HuH-7 (cell line): ENCODE measurements around the gene PRRC2B.

Experiments
- DNase-seq: peaks from one replicate; pipeline ENCODE4 v3.0.0; 2011; ENCODE audit warnings: low spot score

PRRC2B gene

GRCh38 chr9:131409458-131409992, 15.6 kb downstream of the PRRC2B start:
- no peak for DNase-seq

GRCh38 chr9:131410044-131410491, 16.2 kb downstream of the PRRC2B start:
- DNase-seq: no peak

DNA sequence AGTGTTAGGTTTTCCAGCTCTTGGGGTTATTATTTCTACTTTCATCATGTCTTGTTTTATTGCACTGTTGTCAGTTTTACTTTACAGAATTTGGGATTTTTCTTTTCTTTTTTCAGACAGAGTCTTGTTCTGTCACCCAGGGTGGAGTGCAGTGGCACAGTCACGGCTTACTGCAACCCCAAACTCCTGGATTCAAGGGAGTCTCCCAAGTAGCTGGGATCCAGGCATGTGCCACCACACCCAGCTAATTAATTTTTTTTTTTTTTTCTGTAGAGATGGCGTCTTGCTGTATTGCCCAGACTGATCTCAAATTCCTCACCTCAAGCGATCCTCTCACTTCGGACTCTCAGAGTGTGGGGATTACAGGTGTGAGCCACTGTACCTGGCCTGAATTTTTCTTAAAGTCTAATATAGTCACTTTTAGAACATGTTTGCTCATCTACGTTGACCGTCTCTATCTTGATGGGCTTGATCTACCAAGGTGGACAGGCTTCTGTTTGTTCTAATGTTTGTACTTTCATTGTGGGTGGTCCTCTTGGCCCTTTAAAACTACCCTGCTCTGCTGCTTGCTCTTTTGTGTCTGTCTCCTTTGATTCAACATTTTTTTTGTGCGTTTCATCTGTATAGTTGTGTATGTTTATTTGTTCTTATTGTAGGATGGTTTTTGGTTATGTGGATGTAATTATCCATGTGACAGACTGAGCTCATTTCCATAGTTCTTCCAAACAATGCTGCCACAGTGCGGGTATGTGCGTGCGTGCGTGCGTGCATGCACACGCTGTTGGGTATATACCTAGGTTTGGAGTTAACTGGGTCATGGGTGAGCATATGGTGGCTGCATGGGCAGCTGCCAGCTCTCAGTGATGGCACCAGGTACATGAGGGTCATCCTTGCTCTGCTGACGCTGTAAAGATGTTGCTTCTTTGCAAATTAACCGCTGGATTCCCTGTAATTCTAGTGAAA, 18.1 kb downstream of the PRRC2B start:
- no peak for DNase-seq

DNA sequence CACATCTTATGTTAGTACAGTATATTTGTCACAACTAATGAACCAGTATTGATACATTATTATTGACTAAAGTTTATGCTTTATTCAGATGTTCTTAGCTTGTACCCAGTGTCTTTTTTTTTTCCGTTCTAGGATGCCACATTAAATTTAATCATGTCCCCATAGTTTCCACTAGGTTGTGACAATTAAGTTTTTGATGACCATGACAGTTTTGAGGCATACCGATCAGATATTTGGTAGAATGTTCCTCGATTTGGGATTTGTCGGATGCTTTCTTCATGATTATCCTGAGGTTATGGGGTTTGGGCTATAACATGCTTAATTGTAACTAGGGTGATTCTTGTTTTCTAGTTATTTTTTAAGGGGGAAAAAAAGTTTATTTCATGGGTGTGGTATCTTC, 22.6 kb downstream of the PRRC2B start:
- no peak for DNase-seq

DNA sequence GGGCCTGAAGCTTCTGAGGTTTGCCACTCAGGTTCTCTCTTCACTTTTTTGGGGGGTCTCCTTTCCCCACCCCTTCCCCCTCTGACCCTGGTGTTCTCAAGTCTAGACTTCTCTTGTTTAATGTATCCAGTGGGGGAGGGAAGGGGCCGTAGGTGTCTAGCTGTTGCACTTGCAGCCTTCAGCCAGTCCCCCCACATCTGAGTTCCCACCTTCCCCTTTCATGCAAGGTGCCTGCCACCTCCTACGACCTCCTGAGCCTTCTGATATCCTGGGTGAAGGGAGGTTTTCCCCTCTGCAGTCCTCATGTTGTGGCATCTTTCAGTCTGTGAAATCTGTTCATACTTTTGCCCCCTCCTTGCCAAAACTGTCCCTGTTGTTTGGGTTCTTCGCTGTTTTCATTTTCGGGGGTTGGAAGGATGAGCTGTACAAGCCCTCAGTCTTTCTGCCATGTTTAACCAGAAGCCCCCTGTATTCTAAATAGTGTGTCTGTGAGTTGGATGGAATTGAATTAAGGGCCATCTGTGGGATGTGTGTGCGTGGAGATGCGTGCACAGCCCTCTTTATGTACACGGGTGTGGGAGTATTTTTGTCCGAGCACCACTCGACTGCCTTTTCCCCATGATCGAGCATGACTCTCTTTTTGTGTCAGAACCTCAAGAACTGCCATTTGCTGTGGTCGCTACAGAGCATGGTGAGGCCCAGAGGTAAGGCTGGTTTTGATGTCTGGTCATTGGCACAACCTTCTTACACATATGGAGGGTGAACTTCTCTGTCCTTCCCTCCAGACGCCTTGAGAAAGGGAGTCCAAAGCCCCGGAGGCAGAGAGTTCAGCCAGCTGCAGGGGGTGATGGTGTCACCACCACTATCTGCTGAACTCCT, 23.6 kb downstream of the PRRC2B start:
- DNase-seq: no peak

DNA sequence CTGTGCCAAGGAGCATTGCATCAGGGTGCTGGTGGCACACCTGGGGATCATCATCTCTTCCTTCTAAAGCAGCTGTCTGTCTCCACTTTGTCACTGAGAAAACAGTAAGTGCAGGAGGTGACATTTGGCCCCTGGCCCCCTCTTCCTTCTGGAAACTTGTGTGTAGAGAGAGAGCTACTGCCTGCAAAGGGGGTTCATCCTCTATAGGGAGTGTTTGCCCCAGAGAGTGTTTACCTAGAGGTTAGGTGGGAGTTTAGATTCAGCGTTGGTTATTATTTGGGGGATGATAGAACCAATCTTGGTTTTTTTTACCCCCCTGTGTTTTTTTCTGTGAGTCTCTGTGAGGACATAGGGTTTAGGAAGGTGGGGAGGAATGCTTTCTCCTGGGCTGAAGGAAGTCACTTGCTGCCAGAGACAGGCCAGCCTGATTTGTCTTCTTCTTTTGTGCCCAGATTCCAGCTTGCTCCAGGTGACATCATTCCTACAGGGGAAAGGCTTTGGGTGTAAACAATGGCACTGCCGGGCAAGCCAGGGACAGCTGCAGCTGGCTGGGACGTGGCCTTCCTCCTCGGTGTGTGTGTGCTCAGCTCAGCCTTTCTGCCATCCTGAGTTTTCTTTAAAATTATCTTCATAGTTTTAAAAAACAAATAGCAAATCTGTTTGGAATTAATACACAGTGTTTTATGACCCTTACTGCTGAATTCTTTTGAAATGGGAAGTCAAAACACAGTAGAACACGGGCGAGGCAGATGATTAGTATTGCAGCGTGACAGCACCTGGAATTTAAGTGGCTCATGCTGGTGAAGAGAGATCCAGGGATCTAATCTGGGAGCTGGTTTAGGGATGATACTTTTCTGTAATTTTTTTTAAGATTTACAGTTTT, 24.5 kb downstream of the PRRC2B start:
- DNase-seq: peak; percentile 71

DNA sequence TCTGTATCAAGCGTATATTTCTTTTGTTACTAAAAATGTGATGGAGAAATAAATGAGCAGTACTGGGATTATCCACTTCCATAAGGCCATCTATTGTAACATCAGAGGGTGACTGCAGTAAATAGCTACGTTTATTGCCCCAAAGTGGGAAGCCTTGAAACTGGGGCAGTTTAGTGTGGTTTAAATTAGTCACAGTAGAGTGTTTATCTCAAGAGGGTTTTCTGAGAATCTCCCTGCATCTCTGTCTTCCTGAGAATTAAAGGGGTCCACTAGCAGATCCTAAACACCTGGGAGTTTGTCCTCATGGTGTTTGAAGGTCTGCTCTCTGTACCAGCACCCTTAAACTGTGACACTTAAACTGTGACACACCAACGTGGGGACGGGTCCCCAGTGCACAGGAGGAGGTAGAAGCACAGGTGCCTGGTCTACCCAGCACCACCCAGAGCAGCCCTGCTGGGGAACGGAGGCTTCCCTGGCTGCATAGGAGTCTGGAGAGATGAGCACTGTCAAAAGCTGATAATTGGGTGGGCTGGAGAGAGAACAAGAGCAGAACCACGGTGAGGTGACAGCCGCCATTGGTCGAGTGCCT, 25.2 kb downstream of the PRRC2B start:
- DNase-seq: no peak

DNA sequence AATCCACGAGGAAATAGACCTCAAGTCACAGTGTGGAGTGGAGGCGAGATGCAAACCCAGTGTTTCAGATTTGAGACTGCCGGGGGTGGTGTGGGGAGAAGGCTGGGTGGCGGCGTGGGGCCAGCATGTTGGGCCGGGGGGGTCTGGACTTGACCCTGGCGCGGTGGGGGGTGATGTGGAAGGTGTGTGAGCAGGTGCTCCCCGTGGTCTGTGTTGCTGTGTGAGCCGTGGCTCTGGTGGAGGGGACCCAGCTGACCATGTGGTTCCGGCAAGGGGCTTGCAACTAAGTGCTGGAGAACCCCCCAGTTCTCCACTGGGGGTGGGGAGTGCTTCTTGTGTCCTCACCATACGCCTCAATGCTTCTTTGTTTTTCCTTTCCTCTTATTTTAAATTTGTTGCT, 25.8 kb downstream of the PRRC2B start:
- DNase-seq: no peak

- peak; percentile 49 for DNase-seq
Observed at GRCh38 chr9:131420980-131421624, 27.2 kb downstream of the PRRC2B start.

DNA sequence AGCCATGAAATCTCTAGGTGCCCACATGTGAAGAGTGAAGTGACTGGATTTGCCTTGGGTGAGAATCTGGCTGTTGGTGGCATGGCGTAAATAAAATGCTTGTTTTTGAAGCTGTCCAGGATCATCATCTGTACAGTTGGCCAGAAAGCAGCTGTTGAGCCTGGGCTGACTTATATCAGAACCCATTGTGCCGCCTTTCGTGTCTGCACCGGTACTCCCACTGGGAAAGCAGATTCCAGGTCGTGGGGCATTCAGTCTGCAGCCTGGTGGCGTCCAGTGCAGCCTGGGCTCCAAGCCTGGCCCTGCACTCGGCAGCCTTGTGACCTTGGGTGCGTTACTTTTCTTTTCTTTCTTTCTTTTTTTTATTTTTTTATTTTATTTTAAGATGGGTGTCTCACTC, 27.8 kb downstream of the PRRC2B start:
- DNase-seq: no peak

GRCh38 chr9:131422241-131422792, 28.4 kb downstream of the PRRC2B start:
- DNase-seq: no peak

DNA sequence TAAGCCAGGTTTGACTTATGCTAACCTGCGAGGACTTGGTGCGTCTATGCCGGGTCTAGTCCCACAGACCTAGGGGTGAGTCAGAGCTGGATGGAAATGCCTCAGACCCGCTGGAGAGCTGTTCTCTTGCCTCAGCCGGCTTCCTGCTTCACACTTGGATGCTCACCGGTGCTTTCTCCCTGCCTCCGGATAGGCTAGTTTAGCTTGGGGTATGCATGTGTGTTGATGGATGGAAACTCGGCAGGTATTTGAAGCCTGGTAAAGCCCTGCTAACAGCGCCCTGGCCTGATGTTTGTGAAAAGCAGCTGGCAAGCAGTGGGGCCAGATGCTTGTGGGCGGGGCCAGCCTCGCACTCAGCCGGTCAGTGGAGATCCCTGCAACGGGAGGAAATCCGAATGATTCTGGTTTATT, 29.3 kb downstream of the PRRC2B start:
- DNase-seq: no peak

GRCh38 chr9:131426545-131426944, 32.7 kb downstream of the PRRC2B start:
- DNase-seq: no peak

- no peak for DNase-seq
Observed at GRCh38 chr9:131429121-131430012, 35.5 kb downstream of the PRRC2B start.

GRCh38 chr9:131432050-131432449, 38.2 kb downstream of the PRRC2B start:
- no peak for DNase-seq

- DNase-seq: no peak
Observed at GRCh38 chr9:131432597-131433301, 38.9 kb downstream of the PRRC2B start.

- no peak for DNase-seq
Observed at GRCh38 chr9:131433302-131433854, 39.5 kb downstream of the PRRC2B start.

DNA sequence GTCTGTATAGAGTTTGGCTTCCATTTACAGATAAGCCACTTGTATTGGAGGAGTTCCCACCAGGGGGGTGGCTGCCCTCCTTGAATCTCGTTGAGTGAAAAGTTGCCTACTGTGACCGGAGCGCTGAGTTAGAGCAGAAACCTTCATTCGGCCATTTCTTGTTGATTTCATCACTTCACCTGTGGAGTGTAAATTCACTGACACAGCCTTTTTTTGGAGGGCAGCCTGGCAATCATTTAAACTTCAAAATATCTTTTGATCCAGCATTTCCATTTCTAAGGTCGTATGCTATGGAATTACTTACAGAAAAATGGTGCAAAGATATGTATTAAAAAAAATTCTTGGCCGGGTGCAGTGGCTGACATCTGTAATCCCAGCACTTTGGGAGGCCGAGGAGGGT, 40.8 kb downstream of the PRRC2B start:
- no peak for DNase-seq
